Kidney epithelial cell (primary cell): ENCODE results near the gene PNPLA2. TPM values are rescaled to one million over a fixed set of nuclear protein-coding genes. Genes with fewer than 3 reads are reported as not detected.

Experiments
- DNase-seq: peaks from one replicate; pipeline ENCODE4 v3.0.0-alpha.2; 2010; ENCODE audit warnings: low read depth
- H3K27me3 ChIP-seq: 2 replicates; pipeline ENCODE4 v1.6.0; 2011; ENCODE audit warnings: low read length; ENCODE audit not compliant: control insufficient read depth, insufficient read depth
- H3K36me3 ChIP-seq: 2 replicates; pipeline ENCODE4 v1.5.1; 2011; ENCODE audit warnings: low read length; ENCODE audit not compliant: control insufficient read depth, insufficient read depth
- H3K4me3 ChIP-seq: 2 replicates; pipeline ENCODE4 v1.5.1; 2011; ENCODE audit warnings: low read depth, mild to moderate bottlenecking, control low read depth, low read length
- total RNA-seq: library from RNA; depleted of rRNA; stranded (reverse); fragments of >200 nt; gene quantifications from 2 replicates; pipeline ENCODE4 v1.2.3, GENCODE V29; 2015
- TF ChIP-seq, protein P1 (sequence below): IDR thresholded peaks from 2 replicates; pipeline ENCODE4 v1.5.1; 2011; ENCODE audit warnings: mild to moderate bottlenecking, moderate library complexity, low read length, control low read depth, inconsistent platforms; ENCODE audit not compliant: insufficient read depth, poor library complexity, severe bottlenecking

The PNPLA2 gene
- total RNA-seq, 1 donor from 2014 or later, result 27.5 TPM

DNA sequence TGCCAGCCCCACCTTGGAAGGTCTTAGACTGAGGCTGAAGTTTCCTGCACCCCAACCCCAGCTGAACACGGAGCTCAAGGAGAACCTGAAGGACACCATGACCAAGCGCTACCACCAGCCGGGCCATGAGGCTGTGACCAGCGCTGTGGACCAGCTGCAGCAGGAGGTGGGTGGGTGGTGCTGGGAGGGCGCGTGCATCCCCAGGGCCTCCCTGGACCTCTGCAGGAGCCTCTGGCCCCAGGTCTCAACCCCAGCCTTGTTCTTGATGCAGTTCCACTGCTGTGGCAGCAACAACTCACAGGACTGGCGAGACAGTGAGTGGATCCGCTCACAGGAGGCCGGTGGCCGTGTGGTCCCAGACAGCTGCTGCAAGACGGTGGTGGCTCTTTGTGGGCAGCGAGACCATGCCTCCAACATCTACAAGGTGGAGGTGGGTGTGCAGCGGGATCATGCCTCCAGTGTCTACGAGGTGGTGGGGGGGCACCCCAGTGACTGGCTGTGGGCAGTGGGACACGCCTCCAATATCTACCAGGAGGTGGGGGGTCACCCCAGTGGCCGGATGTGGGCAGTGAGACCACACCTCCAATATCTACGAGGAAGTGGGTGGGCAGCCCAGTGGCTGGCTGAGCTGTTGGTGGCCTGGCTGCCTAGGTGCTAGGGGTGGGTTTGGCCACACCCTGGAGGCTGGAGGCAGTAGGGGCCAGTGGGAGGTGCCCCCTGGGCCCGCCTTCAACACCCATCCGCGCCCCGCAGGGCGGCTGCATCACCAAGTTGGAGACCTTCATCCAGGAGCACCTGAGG, 18.7 kb downstream of the PNPLA2 start:
- Histone ChIP-seq H3K4me3 (no peak overlapping the region), H3K36me3 (peaks cover 11% of the 10 kb centered on the region), H3K27me3 (no peaks in the 10 kb centered on the region)
- TF ChIP-seq, protein P1, sequence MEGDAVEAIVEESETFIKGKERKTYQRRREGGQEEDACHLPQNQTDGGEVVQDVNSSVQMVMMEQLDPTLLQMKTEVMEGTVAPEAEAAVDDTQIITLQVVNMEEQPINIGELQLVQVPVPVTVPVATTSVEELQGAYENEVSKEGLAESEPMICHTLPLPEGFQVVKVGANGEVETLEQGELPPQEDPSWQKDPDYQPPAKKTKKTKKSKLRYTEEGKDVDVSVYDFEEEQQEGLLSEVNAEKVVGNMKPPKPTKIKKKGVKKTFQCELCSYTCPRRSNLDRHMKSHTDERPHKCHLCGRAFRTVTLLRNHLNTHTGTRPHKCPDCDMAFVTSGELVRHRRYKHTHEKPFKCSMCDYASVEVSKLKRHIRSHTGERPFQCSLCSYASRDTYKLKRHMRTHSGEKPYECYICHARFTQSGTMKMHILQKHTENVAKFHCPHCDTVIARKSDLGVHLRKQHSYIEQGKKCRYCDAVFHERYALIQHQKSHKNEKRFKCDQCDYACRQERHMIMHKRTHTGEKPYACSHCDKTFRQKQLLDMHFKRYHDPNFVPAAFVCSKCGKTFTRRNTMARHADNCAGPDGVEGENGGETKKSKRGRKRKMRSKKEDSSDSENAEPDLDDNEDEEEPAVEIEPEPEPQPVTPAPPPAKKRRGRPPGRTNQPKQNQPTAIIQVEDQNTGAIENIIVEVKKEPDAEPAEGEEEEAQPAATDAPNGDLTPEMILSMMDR, result no peak
- no peak for DNase-seq

- TF ChIP-seq, protein P1, result no peak
- peaks cover 11% of the 10 kb centered on the region for H3K36me3 ChIP-seq
- DNase-seq, result no peak
- no peak overlapping the region for H3K4me3 ChIP-seq
- no peaks in the 10 kb centered on the region for H3K27me3 ChIP-seq
Observed at GRCh38 chr11:837990-838307, 19.2 kb downstream of the PNPLA2 start.

DNA sequence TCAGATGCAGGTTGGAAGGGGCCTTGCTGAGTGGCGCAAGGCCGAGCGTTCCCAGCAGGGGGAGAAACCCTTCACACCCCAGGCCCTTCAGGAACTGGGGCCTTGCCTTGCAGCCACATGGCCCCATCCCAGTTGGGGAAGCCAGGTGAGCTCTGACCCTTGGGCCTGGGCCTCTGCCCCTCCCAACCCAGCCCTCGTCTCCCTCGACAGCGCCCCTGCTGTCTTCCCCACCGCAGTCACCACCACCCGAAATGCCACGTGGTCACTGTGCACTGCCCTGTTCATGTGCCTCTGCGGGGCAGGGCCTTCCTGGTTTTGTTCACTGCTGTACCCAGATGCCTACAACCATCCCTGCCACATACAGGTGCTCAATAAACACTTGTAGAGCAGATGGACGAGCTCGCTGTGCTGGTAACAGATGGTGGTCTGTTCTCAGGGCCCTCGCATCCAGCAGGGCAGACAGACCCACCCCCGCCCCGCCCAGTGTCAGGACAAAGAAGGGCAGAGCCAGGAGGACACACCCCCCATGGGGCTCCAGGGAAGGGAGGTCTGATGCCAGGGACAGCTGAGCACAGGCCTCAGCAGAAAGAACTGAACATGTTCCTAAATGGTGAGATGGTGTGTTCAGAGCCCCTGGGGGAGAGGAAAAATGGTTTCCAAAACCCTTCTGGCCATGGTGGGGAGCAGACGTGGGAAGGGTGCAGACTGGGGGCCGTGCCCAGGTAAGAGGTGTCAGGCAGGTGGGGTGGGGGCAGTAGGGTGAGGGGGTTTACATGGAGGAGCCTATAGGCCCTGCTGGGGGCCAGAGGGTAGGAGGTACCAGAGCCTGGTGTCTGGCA, 19.9 kb downstream of the PNPLA2 start:
- Histone ChIP-seq H3K36me3 (peaks cover 11% of the 10 kb centered on the region), H3K27me3 (no peaks in the 10 kb centered on the region), H3K4me3 (no peak overlapping the region)
- DNase-seq, result no peak
- TF ChIP-seq, protein P1, result peak; percentile 34

DNA sequence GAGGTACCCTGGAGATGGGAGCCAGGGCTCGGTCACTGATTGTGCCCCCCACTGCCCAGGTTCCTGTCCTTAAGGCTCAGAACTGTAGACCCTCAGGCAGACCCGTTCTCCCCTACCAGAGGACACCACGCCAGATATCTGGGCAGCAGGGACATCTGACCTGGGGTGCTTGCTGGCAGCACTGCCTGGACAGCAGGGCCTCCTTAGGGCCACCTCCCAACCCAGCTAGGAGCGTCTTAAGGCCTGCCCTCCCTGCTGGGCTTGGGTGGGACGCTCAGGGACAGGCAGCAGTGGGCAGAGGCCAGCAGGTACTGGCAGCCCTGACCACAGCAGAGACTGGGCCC, 20.5 kb downstream of the PNPLA2 start:
- Histone ChIP-seq H3K4me3 (no peak overlapping the region), H3K27me3 (no peaks in the 10 kb centered on the region), H3K36me3 (peaks cover 11% of the 10 kb centered on the region)
- TF ChIP-seq, protein P1, result no peak
- no peak for DNase-seq

GRCh38 chr11:839875-840617, 21.3 kb downstream of the PNPLA2 start:
- no peak overlapping the region for H3K4me3 ChIP-seq

More at GRCh38 chr11:839875-840617, 21.3 kb downstream of the PNPLA2 start:
- Histone ChIP-seq H3K36me3 (peaks cover 11% of the 10 kb centered on the region), H3K27me3 (no peaks in the 10 kb centered on the region)
- TF ChIP-seq, protein P1, result peak; percentile 42
- no peak for DNase-seq
